ENCODE results near the gene ERFL. TPM values are rescaled to one million over a fixed set of nuclear protein-coding genes. Genes with fewer than 3 reads are reported as not detected.

The ERFL gene
- polyA plus RNA-seq, 1 of the 3 experiments (the other 2 are of a cell fraction), result 0.07 TPM

GRCh38 chr19:41897181-41897580 is 31.1 kb downstream of the ERFL start:
- ChIA-PET POLR2A (no interaction called here), CTCF (interaction anchor here (0.9 to 1.7 kb wide), 2 partner anchors 11 to 55 kb away, joined by 3 to 4 read pairs; no protein-coding TSS in a partner anchor)
- Histone ChIP-seq H3K36me3 (replicated peaks in 1 of 2; ENCODE audit: control insufficient read depth in 1 of 2, insufficient read depth in 2 of 2, low read length in 1 of 2) (peaks cover 17 to 48% of the 10 kb centered on the region in 2 experiments), H3K4me2 (no peak overlapping the region), H3K4me1 (ENCODE audit: control insufficient read depth in 1 of 2, insufficient read depth in 2 of 2, low read depth in 1 of 2, low read length in 1 of 2) (no peaks in the 10 kb centered on the region), H3K9me3 (no peaks in the 10 kb centered on the region), H3K9me2 (no peaks in the 10 kb centered on the region), H3K27me3 (ENCODE audit: insufficient read depth) (no peaks in the 10 kb centered on the region), H3K4me3 (ENCODE audit: low read depth in 2 of 2, low read length in 1 of 2) (no peak overlapping the region), H3K79me2 (ENCODE audit: insufficient read depth) (no peaks in the 10 kb centered on the region), H3K27ac (ENCODE audit: low read depth in 2 of 2, low read length in 1 of 2) (no peak overlapping the region), H4K20me1 (ENCODE audit: insufficient read depth) (no peaks in the 10 kb centered on the region), H3K9ac (no peak overlapping the region), H2AFZ (ENCODE audit: low read depth) (no peak overlapping the region), H3F3A (replicated peaks; ENCODE audit: insufficient read depth) (no peaks in the 10 kb centered on the region)
- 89% methylated on average over 3 of the region's 3 CpGs for WGBS (ENCODE audit: low lambda C conversion rate)
- TF ChIP-seq FOSL2 (IDR thresholded peaks at IDR 0.05; ENCODE audit: borderline replicate concordance, low read depth) (no peak), FOXJ3 (CRISPR knock-in tag; IDR thresholded peaks at IDR 0.05) (no peak), USF1 (IDR thresholded peaks at IDR 0.05; ENCODE audit: borderline replicate concordance, low read depth) (no peak), RXRA (IDR thresholded peaks at IDR 0.05; ENCODE audit: borderline replicate concordance, low read depth) (no peak), MXI1 (IDR thresholded peaks at IDR 0.05; ENCODE audit: low read depth, low read length) (no peak), NRF1 (IDR thresholded peaks at IDR 0.05; ENCODE audit: low read depth, low read length) (no peak), EZH2phosphoT487 (IDR thresholded peaks at IDR 0.05; ENCODE audit: borderline replicate concordance, low read depth) (no peak), TAF1 (IDR thresholded peaks at IDR 0.05; ENCODE audit: borderline replicate concordance, low read depth, low read length) (no peak), ELF1 (IDR thresholded peaks at IDR 0.05) (no peak), POLR2AphosphoS5 (IDR thresholded peaks at IDR 0.05; ENCODE audit: low read depth, low read length) (no peak), RAD21 (IDR thresholded peaks at IDR 0.05; ENCODE audit: low read length) (no peak), CHD2 (IDR thresholded peaks at IDR 0.05; ENCODE audit: low read length, partially characterized antibody) (no peak), GATA2 (CRISPR knock-in tag; IDR thresholded peaks at IDR 0.05) (no peak)
- no peak for DNase-seq

GRCh38 chr19:41896581-41896942 is 31.7 kb downstream of the ERFL start:
- Histone ChIP-seq H3K27ac (ENCODE audit: low read depth in 2 of 2, low read length in 1 of 2) (no peak overlapping the region), H3K9ac (no peak overlapping the region), H2AFZ (ENCODE audit: low read depth) (no peak overlapping the region), H3K4me1 (ENCODE audit: control insufficient read depth in 1 of 2, insufficient read depth in 2 of 2, low read depth in 1 of 2, low read length in 1 of 2) (no peaks in the 10 kb centered on the region), H3K9me2 (no peaks in the 10 kb centered on the region), H3K4me3 (ENCODE audit: low read depth in 2 of 2, low read length in 1 of 2) (no peak overlapping the region), H3K36me3 (replicated peaks in 1 of 2; ENCODE audit: control insufficient read depth in 1 of 2, insufficient read depth in 2 of 2, low read length in 1 of 2) (peaks cover 17 to 42% of the 10 kb centered on the region in 2 experiments), H4K20me1 (ENCODE audit: insufficient read depth) (no peaks in the 10 kb centered on the region), H3F3A (replicated peaks; ENCODE audit: insufficient read depth) (no peaks in the 10 kb centered on the region), H3K4me2 (no peak overlapping the region), H3K9me3 (no peaks in the 10 kb centered on the region), H3K79me2 (ENCODE audit: insufficient read depth) (no peaks in the 10 kb centered on the region), H3K27me3 (ENCODE audit: insufficient read depth) (no peaks in the 10 kb centered on the region)
- TF ChIP-seq NFIC (IDR thresholded peaks at IDR 0.05; ENCODE audit: borderline replicate concordance), result no peak
- no peak for TF ChIP-seq MXI1 (IDR thresholded peaks at IDR 0.05; ENCODE audit: low read depth, low read length)
- no peak for TF ChIP-seq USF1 (IDR thresholded peaks at IDR 0.05; ENCODE audit: borderline replicate concordance, low read depth)
- TF ChIP-seq GATA2 (CRISPR knock-in tag; IDR thresholded peaks at IDR 0.05), result no peak
- no peak for TF ChIP-seq SIN3A (IDR thresholded peaks at IDR 0.05; ENCODE audit: borderline replicate concordance, low read depth, low read length)
- TF ChIP-seq FOXJ3 (CRISPR knock-in tag; IDR thresholded peaks at IDR 0.05), result no peak
- no peak for TF ChIP-seq MEF2A (IDR thresholded peaks at IDR 0.05; ENCODE audit: borderline replicate concordance, low read depth)
- no peak for TF ChIP-seq RCOR1 (IDR thresholded peaks at IDR 0.05; ENCODE audit: low read length)
- TF ChIP-seq REST (IDR thresholded peaks at IDR 0.05; ENCODE audit: low read depth, low read length), result no peak
- TF ChIP-seq EZH2phosphoT487 (IDR thresholded peaks at IDR 0.05; ENCODE audit: borderline replicate concordance, low read depth), result no peak
- POLR2A ChIA-PET, result no interaction called here
- DNase-seq, result no peak
- WGBS (ENCODE audit: low lambda C conversion rate), result 95% methylated on average over 1 of the region's 1 CpG
- CTCF ChIA-PET, result interaction anchor here (0.5 to 1.7 kb wide), 2 partner anchors 8 to 10 kb away, joined by 3 to 4 read pairs; no protein-coding TSS in a partner anchor
